LoVo (cell line): ENCODE data around the gene IGF2BP2.
A peak's percentile ranks its signal among the peaks of the same experiment; 100 is the strongest.
"Not testable (repeated sequence)": the region's sequence is repeated elsewhere in the genome, so short reads cannot be mapped to it uniquely, and the experiment has no call there.

Source experiments
- DNase-seq: peaks from one replicate; pipeline ENCODE4 v3.0.0-alpha.2; 2016; ENCODE audit warnings: low spot score

IGF2BP2 gene

GRCh38 chr3:185825006-185825638, at the start of gene IGF2BP2:
TSS of gene IGF2BP2 (minus strand) at chr3:185825042. CDS start at chr3:185824960, 82 bp downstream.
- peak; percentile 85 for DNase-seq

GRCh38 chr3:185874119-185874518, 49.3 kb upstream of the IGF2BP2 start:
- DNase-seq, result no peak

- no peak for DNase-seq
These were observed 42.8 kb upstream of the IGF2BP2 start for GRCh38 chr3:185867650-185868049.

GRCh38 chr3:185866995-185867394, 42.2 kb upstream of the IGF2BP2 start:
- no peak for DNase-seq

- no peak for DNase-seq
These were observed 41.7 kb upstream of the IGF2BP2 start for GRCh38 chr3:185866555-185866954.

- no peak for DNase-seq
These were observed 40.4 kb upstream of the IGF2BP2 start for GRCh38 chr3:185865247-185865646.

- DNase-seq, result no peak
These were observed 39.9 kb upstream of the IGF2BP2 start for GRCh38 chr3:185864767-185865166.

- DNase-seq, result no peak
These were observed 38.1 kb upstream of the IGF2BP2 start for GRCh38 chr3:185862920-185863319.

- DNase-seq, result no peak
These were observed 34.6 kb upstream of the IGF2BP2 start for GRCh38 chr3:185859294-185859972.

GRCh38 chr3:185858502-185859225, 33.8 kb upstream of the IGF2BP2 start:
- DNase-seq, result peak; percentile 24

GRCh38 chr3:185857208-185857607, 32.4 kb upstream of the IGF2BP2 start:
- no peak for DNase-seq

- no peak for DNase-seq
These were observed 31.8 kb upstream of the IGF2BP2 start for GRCh38 chr3:185856652-185857051.

GRCh38 chr3:185853771-185854170, 28.9 kb upstream of the IGF2BP2 start:
- DNase-seq, result not testable (repeated sequence)

GRCh38 chr3:185852635-185853034, 27.8 kb upstream of the IGF2BP2 start:
- DNase-seq, result no peak

GRCh38 chr3:185851959-185852358, 27.1 kb upstream of the IGF2BP2 start:
- no peak for DNase-seq

GRCh38 chr3:185851046-185851445, 26.2 kb upstream of the IGF2BP2 start:
- no peak for DNase-seq

- DNase-seq, result no peak
These were observed 22.7 kb upstream of the IGF2BP2 start for GRCh38 chr3:185847506-185847905.

GRCh38 chr3:185846037-185846436, 21.2 kb upstream of the IGF2BP2 start:
- DNase-seq, result no peak

GRCh38 chr3:185844051-185844450, 19.2 kb upstream of the IGF2BP2 start:
- no peak for DNase-seq

GRCh38 chr3:185843635-185844034, 18.8 kb upstream of the IGF2BP2 start:
- no peak for DNase-seq

- no peak for DNase-seq
These were observed 18.3 kb upstream of the IGF2BP2 start for GRCh38 chr3:185843126-185843525.

GRCh38 chr3:185842241-185842640, 17.4 kb upstream of the IGF2BP2 start:
- no peak for DNase-seq

GRCh38 chr3:185838417-185838989, 13.7 kb upstream of the IGF2BP2 start:
- not testable (repeated sequence) for DNase-seq
